ENCODE results near the gene IL23R. TPM values are rescaled to one million over a fixed set of nuclear protein-coding genes. Genes with fewer than 3 reads are reported as not detected.

IL23R gene
- total RNA-seq, 2 donors from 2014 or later: not detected

DNA sequence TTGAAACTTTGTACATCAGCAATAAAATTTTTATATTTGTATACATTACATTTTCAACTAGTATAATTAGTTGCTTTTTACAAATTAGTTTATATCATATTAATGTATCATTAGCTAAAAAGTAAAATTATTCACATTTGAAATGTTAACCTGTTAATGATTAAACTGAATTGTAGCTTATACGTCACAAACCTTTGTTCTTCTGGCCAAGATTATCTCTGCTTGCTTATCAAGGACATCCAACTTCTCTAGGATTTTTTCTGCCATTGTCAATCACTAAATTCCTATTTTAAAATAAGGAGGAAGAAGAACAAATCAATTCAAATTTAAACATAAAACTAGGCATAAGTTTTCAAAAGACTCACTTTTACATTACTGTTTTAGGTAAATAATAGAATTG lies 39.3 kb upstream of the IL23R start:
- Histone ChIP-seq H3K4me1 (ENCODE audit: control insufficient read depth, insufficient read depth, low read length) (no peaks in the 10 kb centered on the region), H3K4me3 (ENCODE audit: low read length) (no peak overlapping the region), H3K27ac (ENCODE audit: low read depth, low read length) (no peak overlapping the region), H3K9ac (ENCODE audit: extremely low read depth, low read length, poor library complexity, severe bottlenecking) (no peak overlapping the region), H3K36me3 (ENCODE audit: control insufficient read depth, insufficient read depth, low read length) (no peaks in the 10 kb centered on the region), H3K27me3 (ENCODE audit: control insufficient read depth, insufficient read depth, low read length, poor library complexity, severe bottlenecking) (no peaks in the 10 kb centered on the region), H3K9me3 (ENCODE audit: control insufficient read depth, low read length) (no peaks in the 10 kb centered on the region)
- Mint-ChIP-seq H3K36me3 (ENCODE audit: low read depth) (no peaks in the 10 kb centered on the region), H3K27ac (no peak overlapping the region), H3K4me3 (no peak overlapping the region), H3K9me3 (no peaks in the 10 kb centered on the region), H3K4me1 (peaks cover 9% of the 10 kb centered on the region), H3K27me3 (ENCODE audit: insufficient read depth) (peaks cover 6% of the 10 kb centered on the region)
- DNase-seq: no peak
- TF ChIP-seq, protein P1, sequence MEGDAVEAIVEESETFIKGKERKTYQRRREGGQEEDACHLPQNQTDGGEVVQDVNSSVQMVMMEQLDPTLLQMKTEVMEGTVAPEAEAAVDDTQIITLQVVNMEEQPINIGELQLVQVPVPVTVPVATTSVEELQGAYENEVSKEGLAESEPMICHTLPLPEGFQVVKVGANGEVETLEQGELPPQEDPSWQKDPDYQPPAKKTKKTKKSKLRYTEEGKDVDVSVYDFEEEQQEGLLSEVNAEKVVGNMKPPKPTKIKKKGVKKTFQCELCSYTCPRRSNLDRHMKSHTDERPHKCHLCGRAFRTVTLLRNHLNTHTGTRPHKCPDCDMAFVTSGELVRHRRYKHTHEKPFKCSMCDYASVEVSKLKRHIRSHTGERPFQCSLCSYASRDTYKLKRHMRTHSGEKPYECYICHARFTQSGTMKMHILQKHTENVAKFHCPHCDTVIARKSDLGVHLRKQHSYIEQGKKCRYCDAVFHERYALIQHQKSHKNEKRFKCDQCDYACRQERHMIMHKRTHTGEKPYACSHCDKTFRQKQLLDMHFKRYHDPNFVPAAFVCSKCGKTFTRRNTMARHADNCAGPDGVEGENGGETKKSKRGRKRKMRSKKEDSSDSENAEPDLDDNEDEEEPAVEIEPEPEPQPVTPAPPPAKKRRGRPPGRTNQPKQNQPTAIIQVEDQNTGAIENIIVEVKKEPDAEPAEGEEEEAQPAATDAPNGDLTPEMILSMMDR (conservative IDR thresholded peaks at IDR 0.05): no peak
- WGBS, 2 experiments (ENCODE audit: insufficient coverage in 1 of 2, insufficient read length in 1 of 2): 47% methylated on average over 1 of the region's 1 CpG; no CpG with 5 or more reads in 1 of the 2 experiments

DNA sequence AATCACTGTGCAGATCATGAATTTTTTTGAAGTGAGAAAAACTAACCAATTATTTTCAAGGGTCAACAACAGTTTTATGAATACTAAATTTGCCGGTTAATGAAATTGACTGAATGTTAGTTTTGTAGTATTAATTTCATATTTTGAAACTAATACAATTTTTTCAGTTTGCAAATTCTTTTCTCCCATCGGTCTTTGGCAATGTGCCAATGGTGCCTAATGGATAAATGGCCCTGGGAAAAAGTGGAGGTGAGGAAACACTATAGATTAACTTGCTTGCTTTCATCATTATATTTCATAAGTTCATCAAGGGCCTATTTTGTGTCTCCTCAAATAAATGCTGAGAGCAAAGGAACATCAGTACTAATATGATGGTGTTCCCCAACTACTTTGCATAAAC lies 35.6 kb upstream of the IL23R start:
- no peak overlapping the region for H3K27ac Mint-ChIP-seq
- WGBS, 2 experiments (ENCODE audit: insufficient coverage in 1 of 2, insufficient read length in 1 of 2): 89 to 100% methylated on average over 1 of the region's 2 CpGs
- TF ChIP-seq, protein P1 (conservative IDR thresholded peaks at IDR 0.05): no peak
- Histone ChIP-seq H3K9me3 (ENCODE audit: control insufficient read depth, low read length) (no peaks in the 10 kb centered on the region), H3K4me3 (ENCODE audit: low read length) (no peak overlapping the region), H3K27ac (ENCODE audit: low read depth, low read length) (no peak overlapping the region), H3K36me3 (ENCODE audit: control insufficient read depth, insufficient read depth, low read length) (no peaks in the 10 kb centered on the region), H3K4me1 (ENCODE audit: control insufficient read depth, insufficient read depth, low read length) (no peaks in the 10 kb centered on the region), H3K9ac (ENCODE audit: extremely low read depth, low read length, poor library complexity, severe bottlenecking) (no peak overlapping the region), H3K27me3 (ENCODE audit: control insufficient read depth, insufficient read depth, low read length, poor library complexity, severe bottlenecking) (no peaks in the 10 kb centered on the region)
- no peak for DNase-seq
- no peaks in the 10 kb centered on the region for H3K9me3 Mint-ChIP-seq
- peaks cover 15% of the 10 kb centered on the region for H3K27me3 Mint-ChIP-seq (ENCODE audit: insufficient read depth)
- H3K4me3 Mint-ChIP-seq: no peak overlapping the region
- no peaks in the 10 kb centered on the region for H3K36me3 Mint-ChIP-seq (ENCODE audit: low read depth)
- H3K4me1 Mint-ChIP-seq: peaks cover 19% of the 10 kb centered on the region

DNA sequence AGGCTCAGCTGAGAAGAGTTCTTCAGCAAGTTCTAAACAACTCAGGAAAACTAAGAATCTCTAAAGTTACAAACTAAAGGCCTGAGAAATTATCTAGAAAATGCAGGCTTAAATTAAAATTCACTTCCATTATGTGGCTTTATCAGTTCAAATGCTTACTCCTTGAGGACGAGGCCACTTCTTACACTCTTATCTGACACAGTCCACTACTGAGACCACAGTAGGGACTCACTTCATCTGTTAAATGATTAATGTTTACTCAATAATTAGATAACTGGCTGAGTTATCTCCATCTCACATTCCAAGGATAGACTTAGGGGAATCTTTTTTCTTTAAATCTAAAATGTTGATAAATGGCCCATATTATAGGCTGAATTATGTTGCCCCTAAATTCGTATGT lies 33.1 kb upstream of the IL23R start:
- Mint-ChIP-seq H3K27me3 (ENCODE audit: insufficient read depth) (peaks cover 15% of the 10 kb centered on the region), H3K36me3 (ENCODE audit: low read depth) (no peaks in the 10 kb centered on the region), H3K4me3 (no peak overlapping the region), H3K4me1 (peaks cover 21% of the 10 kb centered on the region), H3K9me3 (no peaks in the 10 kb centered on the region), H3K27ac (no peak overlapping the region)
- WGBS, 2 experiments (ENCODE audit: insufficient coverage in 1 of 2, insufficient read length in 1 of 2): 87 to 100% methylated on average over 1 to 2 of the region's 2 CpGs
- no peak overlapping the region for H3K27ac ChIP-seq (ENCODE audit: low read depth, low read length)
- no peak overlapping the region for H3K4me3 ChIP-seq (ENCODE audit: low read length)
- H3K27me3 ChIP-seq (ENCODE audit: control insufficient read depth, insufficient read depth, low read length, poor library complexity, severe bottlenecking): no peaks in the 10 kb centered on the region
- TF ChIP-seq, protein P1 (conservative IDR thresholded peaks at IDR 0.05): no peak
- no peak for DNase-seq
- H3K4me1 ChIP-seq (ENCODE audit: control insufficient read depth, insufficient read depth, low read length): no peaks in the 10 kb centered on the region
- no peaks in the 10 kb centered on the region for H3K36me3 ChIP-seq (ENCODE audit: control insufficient read depth, insufficient read depth, low read length)
- H3K9me3 ChIP-seq (ENCODE audit: control insufficient read depth, low read length): no peaks in the 10 kb centered on the region
- no peak overlapping the region for H3K9ac ChIP-seq (ENCODE audit: extremely low read depth, low read length, poor library complexity, severe bottlenecking)
